SK-N-MC (cell line): ENCODE data around the gene CROCC2.

ENCODE experiments used
- EZH2 ChIP-seq: fragments of 200-600 bp; sonication (generic); IDR thresholded peaks from one replicate; pipeline ENCODE4 v1.6.1; 2017; ENCODE audit warnings: antibody characterized with exemption
- FOXP2 ChIP-seq: optimal IDR thresholded peaks from 2 replicates; pipeline ENCODE3; 2011; ENCODE audit warnings: mild to moderate bottlenecking, moderate library complexity; ENCODE audit not compliant: insufficient read depth; ENCODE audit errors: extremely low read length, control extremely low read depth
- POLR2AphosphoS5 ChIP-seq: IDR thresholded peaks from 2 replicates; pipeline ENCODE4 v1.6.1; 2012; ENCODE audit warnings: mild to moderate bottlenecking, low read depth, low read length, borderline replicate concordance

- TF ChIP-seq EZH2: no peak
- TF ChIP-seq POLR2AphosphoS5: no peak
- no peak for TF ChIP-seq FOXP2
These were observed 40.5 kb downstream of the CROCC2 start for GRCh38 chr2:240946654-240947053.
